GM23338 (cell line): ENCODE measurements around the gene CTU1. TPM values are rescaled to one million over a fixed set of nuclear protein-coding genes. Genes with fewer than 3 reads are reported as not detected.

Experiments
- ATAC-seq: fragments of 200-7000 bp; cut with Tn5 transposase; 3 replicates; pipeline ENCODE4 v1.9.1; 2020
- DNase-seq: peaks from one replicate; pipeline ENCODE4 v3.0.0-alpha.2; 2015; ENCODE audit warnings: low spot score
- H2AFZ ChIP-seq: fragments of 200-600 bp; sonication (generic); 2 replicates; pipeline ENCODE4 v1.8.0; 2016; ENCODE audit warnings: antibody characterized with exemption, mild to moderate bottlenecking, moderate library complexity
- H3F3A ChIP-seq: fragments of 200-600 bp; sonication (generic); replicated peaks from 2 replicates; pipeline ENCODE4 v1.8.0; 2017; ENCODE audit warnings: antibody characterized with exemption, mixed run types, low read depth
- H3K27ac ChIP-seq: fragments of 200-600 bp; sonication (generic); 2 replicates; pipeline ENCODE4 v1.6.1; 2016; ENCODE audit warnings: low read depth
- H3K27me3 ChIP-seq: fragments of 200-600 bp; sonication (generic); 2 replicates; pipeline ENCODE4 v1.8.0; 2016; ENCODE audit warnings: mild to moderate bottlenecking, mixed run types, moderate library complexity; ENCODE audit not compliant: insufficient read depth
- H3K36me3 ChIP-seq: fragments of 200-600 bp; sonication (generic); 2 replicates; pipeline ENCODE4 v1.8.0; 2016; ENCODE audit warnings: mild to moderate bottlenecking; ENCODE audit not compliant: insufficient read depth
- H3K4me1 ChIP-seq: fragments of 200-600 bp; sonication (generic); 2 replicates; pipeline ENCODE4 v1.8.0; 2016; ENCODE audit warnings: mild to moderate bottlenecking, moderate library complexity; ENCODE audit not compliant: insufficient read depth
- H3K4me2 ChIP-seq: fragments of 200-600 bp; sonication (generic); 2 replicates; pipeline ENCODE4 v1.7.1; 2017; ENCODE audit warnings: mixed run types
- H3K4me3 ChIP-seq: fragments of 200-600 bp; sonication (generic); 2 replicates; pipeline ENCODE4 v1.6.1; 2016; ENCODE audit warnings: mixed run types
- H3K79me2 ChIP-seq: fragments of 200-600 bp; sonication (generic); replicated peaks from 2 replicates; pipeline ENCODE4 v1.8.0; 2017; ENCODE audit warnings: mild to moderate bottlenecking; ENCODE audit not compliant: insufficient read depth
- H3K9me2 ChIP-seq: fragments of 200-600 bp; sonication (generic); 2 replicates; pipeline ENCODE4 v1.8.0; 2017; ENCODE audit not compliant: insufficient read depth
- H4K20me1 ChIP-seq: fragments of 200-600 bp; sonication (generic); replicated peaks from 2 replicates; pipeline ENCODE4 v1.8.0; 2017; ENCODE audit warnings: mild to moderate bottlenecking; ENCODE audit not compliant: insufficient read depth
- H3K27ac Mint-ChIP-seq: 2 replicates; pipeline ENCODE4 v1.8.0; 2020; ENCODE audit warnings: inconsistent platforms, mild to moderate bottlenecking, moderate library complexity, mixed read lengths
- H3K27me3 Mint-ChIP-seq: 3 replicates; pipeline ENCODE4 v1.8.0; 2022; ENCODE audit warnings: low read depth, mild to moderate bottlenecking, moderate library complexity, mixed read lengths, inconsistent platforms; ENCODE audit not compliant: insufficient read depth, poor library complexity
- H3K36me3 Mint-ChIP-seq: 3 replicates; pipeline ENCODE4 v1.8.0; 2021; ENCODE audit warnings: low read depth, mild to moderate bottlenecking, inconsistent platforms, moderate library complexity, mixed read lengths
- H3K4me1 Mint-ChIP-seq: 3 replicates; pipeline ENCODE4 v1.8.0; 2020; ENCODE audit warnings: mild to moderate bottlenecking, inconsistent platforms, mixed read lengths
- H3K4me3 Mint-ChIP-seq: 3 replicates; pipeline ENCODE4 v1.8.0; 2021; ENCODE audit warnings: moderate library complexity, mild to moderate bottlenecking, inconsistent platforms, mixed read lengths
- H3K9me3 Mint-ChIP-seq: 3 replicates; pipeline ENCODE4 v1.8.0; 2020; ENCODE audit warnings: moderate library complexity, mild to moderate bottlenecking, inconsistent platforms, mixed read lengths
- CREB1 ChIP-seq: fragments of 250-450 bp; sonication (Bioruptor Pico); IDR thresholded peaks from 2 replicates; pipeline ENCODE4 v1.5.0; 2020; ENCODE audit warnings: low read depth, mild to moderate bottlenecking, moderate library complexity
- CTCF ChIP-seq, 2 experiments: fragments of 200-600 bp in 1 of 2; sonication (generic) in 1 of 2; conservative IDR thresholded peaks; 2 replicates each; pipeline versions ENCODE4 v1.5.1 to v1.6.1; 2016 to 2017; ENCODE audit warnings: antibody characterized with exemption in 2 of 2, low read depth in 2 of 2, mild to moderate bottlenecking in 2 of 2, moderate library complexity in 1 of 2
- ETS1 ChIP-seq: IDR thresholded peaks from 2 replicates; pipeline ENCODE4 v1.6.1; 2016; ENCODE audit warnings: antibody characterized with exemption
- EZH2 ChIP-seq: fragments of 200-600 bp; sonication (generic); IDR thresholded peaks from one replicate; pipeline ENCODE4 v1.8.0; 2017; ENCODE audit warnings: antibody characterized with exemption, mild to moderate bottlenecking, low read depth; ENCODE audit not compliant: unreplicated experiment
- EZH2phosphoT487 ChIP-seq: fragments of 200-600 bp; sonication (generic); IDR thresholded peaks from one replicate; pipeline ENCODE4 v1.8.1; 2018; ENCODE audit warnings: antibody characterized with exemption; ENCODE audit not compliant: unreplicated experiment
- JUNB ChIP-seq: IDR thresholded peaks from one replicate; pipeline ENCODE4 v1.6.1; 2016; ENCODE audit warnings: antibody characterized with exemption; ENCODE audit not compliant: unreplicated experiment
- NANOG ChIP-seq: IDR thresholded peaks from 2 replicates; pipeline ENCODE4 v1.6.1; 2016; ENCODE audit warnings: antibody characterized with exemption, borderline replicate concordance
- POLR2AphosphoS5 ChIP-seq: IDR thresholded peaks from 2 replicates; pipeline ENCODE4 v1.6.1; 2016; ENCODE audit warnings: antibody characterized with exemption, low read depth
- REST ChIP-seq: IDR thresholded peaks from one replicate; pipeline ENCODE4 v1.6.1; 2018; ENCODE audit warnings: antibody characterized with exemption; ENCODE audit not compliant: unreplicated experiment
- STAT1 ChIP-seq: IDR thresholded peaks from one replicate; pipeline ENCODE4 v1.6.1; 2016; ENCODE audit warnings: antibody characterized with exemption; ENCODE audit not compliant: unreplicated experiment
- ZNF114 ChIP-seq: fragments of 250-450 bp; sonication (Bioruptor Pico); IDR thresholded peaks from 2 replicates; pipeline ENCODE4 v1.5.0; 2020; ENCODE audit warnings: mild to moderate bottlenecking, moderate library complexity
- ZNF331 ChIP-seq: fragments of 250-450 bp; sonication (Bioruptor Pico); IDR thresholded peaks from 2 replicates; pipeline ENCODE4 v1.5.0; 2020; ENCODE audit warnings: low read depth, mild to moderate bottlenecking, moderate library complexity
- ZNF462 ChIP-seq: fragments of 250-450 bp; sonication (Bioruptor Pico); IDR thresholded peaks from 2 replicates; pipeline ENCODE4 v1.5.0; 2020; ENCODE audit warnings: mild to moderate bottlenecking, moderate library complexity
- polyA plus RNA-seq: library from polyadenylated mRNA; unstranded; fragments of >200 nt; fragmentation: Nextera tagmentation; extraction: Ambion mirVana; gene quantifications from 2 replicates; pipeline ENCODE4 v1.2.1, GENCODE V29; 2016
- total RNA-seq: library from RNA; depleted of rRNA; stranded (reverse); fragments of >200 nt; shearing (Covaris generic); gene quantifications from 2 replicates; pipeline ENCODE4 v1.2.3, GENCODE V29; 2014

The CTU1 gene
- total and polyA plus RNA-seq, 2 experiments from 2014 or later: 3.7 to 18.8 TPM

GRCh38 chr19:51055866-51056265, 52.3 kb downstream of the CTU1 start:
- Mint-ChIP-seq H3K27ac (no peak overlapping the region), H3K9me3 (peaks cover 2% of the 10 kb centered on the region; the same call in 2 of the 3 replicates), H3K4me1 (peaks cover 13% of the 10 kb centered on the region), H3K36me3 (no peaks in the 10 kb centered on the region), H3K27me3 (peaks cover 4% of the 10 kb centered on the region), H3K4me3 (no peak overlapping the region)
- H3K36me3 ChIP-seq: no peaks in the 10 kb centered on the region
- H3K9me2 ChIP-seq: 0 out of 2 replicates have a peak, but pooled peaks cover under 1% of the 10 kb centered on the region
- no peak overlapping the region for H3K27ac ChIP-seq
- peaks cover 4% of the 10 kb centered on the region; the same call in 1 of the 2 replicates for H3K4me1 ChIP-seq
- no peak for TF ChIP-seq ZNF114
- TF ChIP-seq REST: no peak
- no peak for TF ChIP-seq JUNB
- no peak for TF ChIP-seq NANOG
- no peak for TF ChIP-seq STAT1
- TF ChIP-seq ETS1: no peak
- no peak for TF ChIP-seq EZH2phosphoT487
- no peak for TF ChIP-seq EZH2
- TF ChIP-seq CREB1 (CRISPR knock-in tag): no peak
- no peak for TF ChIP-seq POLR2AphosphoS5
- no peak for TF ChIP-seq CTCF (conservative IDR thresholded peaks at IDR 0.05; ENCODE audit: low read depth in 2 of 2)
- no peak for TF ChIP-seq ZNF462 (CRISPR knock-in tag)
- TF ChIP-seq ZNF331 (CRISPR knock-in tag): no peak
- no peaks in the 10 kb centered on the region for H3F3A ChIP-seq
- no peak overlapping the region for H2AFZ ChIP-seq
- H3K4me3 ChIP-seq: no peak overlapping the region
- H3K27me3 ChIP-seq: no peaks in the 10 kb centered on the region
- ATAC-seq (no peak), DNase-seq (no peak)
- H4K20me1 ChIP-seq: no peaks in the 10 kb centered on the region
- no peaks in the 10 kb centered on the region for H3K79me2 ChIP-seq
- no peak overlapping the region for H3K4me2 ChIP-seq
